HG02870 (cell line): ENCODE results near the gene MACROH2A1.

Source experiments
- ATAC-seq: cut with Tn5 transposase; IDR thresholded peaks from one replicate; pipeline ENCODE4 v1.9.1; 2021; ENCODE audit warnings: mild to moderate bottlenecking, moderate library complexity; ENCODE audit not compliant: unreplicated experiment

MACROH2A1 gene

DNA sequence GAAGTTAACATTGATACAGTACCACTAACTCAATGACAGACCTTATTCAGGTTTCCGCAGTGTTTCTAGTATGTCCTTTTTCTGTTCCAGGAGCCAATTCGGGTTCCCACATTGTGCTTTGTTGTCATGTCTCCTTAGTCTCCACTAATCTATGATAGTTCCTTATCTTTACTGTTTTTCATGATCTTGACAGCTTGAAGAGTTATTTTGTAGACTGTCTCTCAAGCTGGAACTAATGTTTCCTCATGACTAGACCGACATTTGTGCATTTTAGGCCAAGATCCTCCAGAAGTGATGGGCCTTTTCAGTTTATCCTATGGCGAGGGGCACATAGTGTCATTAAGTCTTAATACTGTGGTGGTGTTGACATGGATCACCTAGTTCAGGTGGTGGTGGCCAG is 104.2 kb downstream of the MACROH2A1 start:
- ATAC-seq, result no peak

DNA sequence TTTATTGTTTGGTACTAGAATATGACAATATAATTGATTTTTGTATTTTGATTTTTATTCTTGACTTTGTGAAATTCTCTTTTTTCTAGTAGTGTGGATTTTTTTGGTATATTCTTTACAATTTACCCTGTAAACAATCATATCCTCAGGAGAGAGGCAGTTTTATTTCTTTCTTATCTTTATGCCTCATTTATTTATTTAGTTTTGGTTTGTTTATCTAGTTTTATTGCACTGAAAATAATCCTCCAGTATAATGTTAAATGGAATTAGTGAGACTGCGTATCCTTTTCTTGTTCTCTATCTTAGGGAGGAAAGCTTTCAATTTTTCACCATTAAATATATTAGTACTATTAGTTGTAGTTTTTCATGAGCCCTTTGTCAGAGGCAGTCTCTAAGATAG is 109.4 kb downstream of the MACROH2A1 start:
- ATAC-seq, result no peak

DNA sequence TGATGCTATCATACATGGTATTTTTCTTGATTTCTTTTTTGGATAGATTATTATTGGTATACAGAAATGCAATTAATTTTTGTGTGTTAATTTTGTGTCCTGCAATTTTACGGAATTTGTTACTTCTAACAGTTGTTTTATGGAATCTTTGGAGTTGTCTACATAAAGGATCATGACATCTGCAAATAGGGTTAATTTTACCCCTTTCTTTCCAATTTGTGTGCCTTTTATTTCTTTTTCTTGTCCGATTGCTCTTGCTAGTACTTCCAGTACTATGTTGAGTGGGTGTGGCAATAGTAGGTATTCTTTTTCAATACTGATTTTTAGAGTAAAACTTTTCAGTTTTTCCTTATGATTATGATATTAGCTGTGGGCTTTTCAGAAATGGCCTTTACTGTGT is 111.5 kb downstream of the MACROH2A1 start:
- no peak for ATAC-seq
